OCI-LY7 (cell line): ENCODE data around the gene MIOS. TPM values are rescaled to one million over a fixed set of nuclear protein-coding genes. Genes with fewer than 3 reads are reported as not detected.

Source experiments
- BruUV-seq: library from RNA; stranded (reverse); fragments of 400-500 nt; replicated peaks from 2 replicates; lab custom pipeline; 2021; lab: Mats Ljungman, UMichigan
- CTCF ChIA-PET: fragments of 300-600 bp; sonication (Branson Sonifier 250); formaldehyde crosslinking; loops from one replicate; lab custom pipeline; 2022; ENCODE audit warnings: antibody characterized with exemption; ENCODE audit not compliant: unreplicated experiment; lab: Charles Lee
- POLR2A ChIA-PET: fragments of 300-600 bp; sonication (Branson Sonifier 250); formaldehyde crosslinking; loops from one replicate; lab custom pipeline; 2022; ENCODE audit warnings: antibody characterized with exemption; lab: Charles Lee
- DNase-seq: peaks from one replicate; pipeline ENCODE4 v3.0.0-alpha.2; 2015; ENCODE audit warnings: low spot score
- H2AFZ ChIP-seq: fragments of 200-600 bp; sonication (generic), shearing (Covaris generic); 2 replicates; pipeline ENCODE4 v1.6.1; 2014; ENCODE audit warnings: mild to moderate bottlenecking, antibody characterized with exemption, low read length, moderate library complexity
- H3K27ac ChIP-seq: fragments of 200-600 bp; sonication (generic); 2 replicates; pipeline ENCODE4 v1.5.1; 2014; ENCODE audit warnings: mixed run types, low read depth, mild to moderate bottlenecking, moderate library complexity, low read length, inconsistent platforms; ENCODE audit not compliant: poor library complexity, severe bottlenecking
- H3K36me3 ChIP-seq: fragments of 200-600 bp; sonication (generic); 2 replicates; pipeline ENCODE4 v1.6.1; 2014; ENCODE audit warnings: mild to moderate bottlenecking, antibody characterized with exemption, low read length, moderate library complexity, mixed read lengths; ENCODE audit not compliant: insufficient read depth
- H3K4me1 ChIP-seq: fragments of 200-600 bp; sonication (generic); 2 replicates; pipeline ENCODE4 v1.5.1; 2014; ENCODE audit warnings: mild to moderate bottlenecking, low read length; ENCODE audit not compliant: insufficient read depth, poor library complexity, severe bottlenecking
- H3K4me2 ChIP-seq: fragments of 200-600 bp; sonication (generic); 2 replicates; pipeline ENCODE4 v1.6.1; 2014; ENCODE audit warnings: mild to moderate bottlenecking, low read length
- H3K4me3 ChIP-seq: fragments of 200-600 bp; sonication (generic); 2 replicates; pipeline ENCODE4 v1.5.1; 2014; ENCODE audit warnings: mild to moderate bottlenecking, low read depth, low read length; ENCODE audit not compliant: poor library complexity, severe bottlenecking
- H3K79me2 ChIP-seq: fragments of 200-600 bp; sonication (generic); 2 replicates; pipeline ENCODE4 v1.6.1; 2016; ENCODE audit warnings: low read depth, mild to moderate bottlenecking, low read length, moderate library complexity, mixed read lengths; ENCODE audit not compliant: insufficient read depth
- H3K9me2 ChIP-seq: fragments of 200-600 bp; sonication (generic); 2 replicates; pipeline ENCODE4 v1.6.1; 2016; ENCODE audit warnings: mild to moderate bottlenecking, low read length, mixed read lengths; ENCODE audit not compliant: insufficient read depth
- H3K9me3 ChIP-seq: fragments of 200-600 bp; sonication (generic); 2 replicates; pipeline ENCODE4 v1.6.1; 2014; ENCODE audit warnings: mild to moderate bottlenecking, mixed run types, low read length, mixed read lengths
- H4K20me1 ChIP-seq: fragments of 200-600 bp; sonication (generic); 2 replicates; pipeline ENCODE4 v1.6.1; 2014; ENCODE audit warnings: mild to moderate bottlenecking, antibody characterized with exemption, low read length, moderate library complexity, mixed read lengths; ENCODE audit not compliant: insufficient read depth
- CTCF ChIP-seq: fragments of 200-600 bp; sonication (generic); conservative IDR thresholded peaks from 2 replicates; pipeline ENCODE4 v1.5.1; 2014; ENCODE audit warnings: mild to moderate bottlenecking, antibody characterized with exemption, low read length, moderate library complexity, mixed read lengths
- EZH2phosphoT487 ChIP-seq: fragments of 200-600 bp; sonication (generic); IDR thresholded peaks from 2 replicates; pipeline ENCODE4 v1.6.1; 2018; ENCODE audit warnings: low read depth, borderline replicate concordance, mild to moderate bottlenecking, mixed run types, antibody characterized with exemption, low read length, moderate library complexity, mixed read lengths
- intact Hi-C: fragments of 100-400 bp; cut with micrococcal nuclease; formaldehyde crosslinking; loops from one replicate; pipeline ENCODE4 v1.10.0; 2022; ENCODE audit not compliant: unreplicated experiment
- total RNA-seq, 2 experiments: library from RNA; depleted of rRNA in 1 of 2; stranded (reverse); fragments of >200 nt in 1 of 2; shearing (Covaris generic) in 1 of 2; gene quantifications; 2 replicates each; pipeline ENCODE4 v1.2.3, GENCODE V29; 2014 to 2022

The MIOS gene
- total RNA-seq, 2 experiments from 2014 or later = 24.9 to 25.8 TPM

- no peaks in the 10 kb centered on the region for H3K9me3 ChIP-seq
- no peak overlapping the region for H3K27ac ChIP-seq
- intact Hi-C loops = no loop called here
- no peak overlapping the region for H2AFZ ChIP-seq
- peaks cover 6% of the 10 kb centered on the region; the same call in 1 of the 2 replicates for H3K36me3 ChIP-seq
- ChIA-PET POLR2A (no interaction called here), CTCF (interaction anchor here (0.6 kb wide), 1 partner anchor 1542 kb away, joined by 4 read pairs; no protein-coding TSS in a partner anchor)
- no TSS peak for BruUV-seq
- no peaks in the 10 kb centered on the region for H4K20me1 ChIP-seq
- DNase-seq = no peak
- no peaks in the 10 kb centered on the region for H3K79me2 ChIP-seq
- TF ChIP-seq EZH2phosphoT487 (no peak), CTCF (no peak)
- H3K4me1 ChIP-seq = no peaks in the 10 kb centered on the region
- H3K4me2 ChIP-seq = no peak overlapping the region
- H3K9me2 ChIP-seq = no peaks in the 10 kb centered on the region
- H3K4me3 ChIP-seq = no peak overlapping the region
These were observed 61.8 kb downstream of the MIOS start for GRCh38 chr7:7628476-7628875.

GRCh38 chr7:7630626-7631329 is 64.1 kb downstream of the MIOS start:
- H2AFZ ChIP-seq = no peak overlapping the region
- BruUV-seq = no TSS peak
- no peak overlapping the region for H3K27ac ChIP-seq
- H4K20me1 ChIP-seq = no peaks in the 10 kb centered on the region
- CTCF ChIA-PET = no interaction called here
- intact Hi-C loops = no loop called here
- no peak for DNase-seq
- TF ChIP-seq CTCF = no peak
- no peak for TF ChIP-seq EZH2phosphoT487
- H3K9me2 ChIP-seq = no peaks in the 10 kb centered on the region
- H3K4me2 ChIP-seq = no peak overlapping the region
- peaks cover 13% of the 10 kb centered on the region for H3K36me3 ChIP-seq
- H3K4me1 ChIP-seq = no peaks in the 10 kb centered on the region
- POLR2A ChIA-PET = no interaction called here
- no peaks in the 10 kb centered on the region for H3K9me3 ChIP-seq
- no peak overlapping the region for H3K4me3 ChIP-seq
- H3K79me2 ChIP-seq = no peaks in the 10 kb centered on the region

- intact Hi-C loops = no loop called here
- Histone ChIP-seq H3K27ac (peak overlapping the region; percentile 72), H3K9me2 (no peaks in the 10 kb centered on the region), H4K20me1 (peaks cover 3% of the 10 kb centered on the region; the same call in 1 of the 2 replicates), H3K9me3 (no peaks in the 10 kb centered on the region), H3K36me3 (peaks cover 26% of the 10 kb centered on the region), H2AFZ (peak overlapping the region; percentile 92), H3K4me3 (peak overlapping the region; percentile 92), H3K4me2 (peak overlapping the region; percentile 76), H3K4me1 (peaks cover 28% of the 10 kb centered on the region), H3K79me2 (peaks cover 45% of the 10 kb centered on the region; the same call in 1 of the 2 replicates)
- no peak for TF ChIP-seq EZH2phosphoT487
- TF ChIP-seq CTCF = no peak
- ChIA-PET POLR2A (interaction anchor here (0.6 to 2.9 kb wide), 9 partner anchors 23 to 458 kb away, joined by 3 to 17 read pairs (median 5); no protein-coding TSS in a partner anchor), CTCF (no interaction called here)
- no TSS peak for BruUV-seq
- peak; percentile 5 for DNase-seq
These were observed 72.7 kb downstream of the MIOS start for GRCh38 chr7:7639421-7639820.
